IMR-90 (cell line): ENCODE data around the gene GPR17. TPM values are rescaled to one million over a fixed set of nuclear protein-coding genes. Genes with fewer than 3 reads are reported as not detected.
A peak's percentile ranks its signal among the peaks of the same experiment; 100 is the strongest.

Source experiments
- ATAC-seq: fragments of 200-7000 bp; cut with Tn5 transposase; 2 replicates; pipeline ENCODE4 v1.9.1; 2020; ENCODE audit warnings: low read depth, mild to moderate bottlenecking, moderate library complexity
- BruUV-seq: library from RNA; stranded (reverse); fragments of 400-500 nt; replicated peaks from 2 replicates; lab custom pipeline; 2021; lab: Mats Ljungman, UMichigan
- CTCF ChIA-PET: fragments of 300-600 bp; formaldehyde crosslinking; extraction: SDS; loops from one replicate; lab custom pipeline; 2021; ENCODE audit warnings: antibody characterized with exemption; lab: Yijun Ruan, JAX
- POLR2A ChIA-PET: fragments of 300-600 bp; sonication (Branson Sonifier 250); formaldehyde crosslinking; loops from one replicate; lab custom pipeline; 2022; ENCODE audit warnings: antibody characterized with exemption; ENCODE audit not compliant: unreplicated experiment; lab: Charles Lee
- DNase-seq: peaks from one replicate; pipeline ENCODE4 v3.0.0; 2013
- H2AFZ ChIP-seq: replicated peaks from 2 replicates; pipeline ENCODE3; 2013; ENCODE audit warnings: low read length, mild to moderate bottlenecking; ENCODE audit not compliant: poor library complexity
- H2AK5ac ChIP-seq: 2 replicates; pipeline ENCODE4 v1.6.1; 2013; ENCODE audit warnings: low read depth, low read length, inconsistent platforms
- H2AK9ac ChIP-seq: replicated peaks from 2 replicates; pipeline ENCODE3; 2013; ENCODE audit warnings: mild to moderate bottlenecking, low read depth, low read length, moderate library complexity; ENCODE audit not compliant: poor library complexity
- H2BK120ac ChIP-seq: 2 replicates; pipeline ENCODE4 v1.6.1; 2013; ENCODE audit warnings: low read depth, low read length, inconsistent platforms
- H2BK15ac ChIP-seq: 3 replicates; pipeline ENCODE4 v1.6.1; 2013; ENCODE audit warnings: low read depth, low read length, inconsistent platforms
- H2BK20ac ChIP-seq: 2 replicates; pipeline ENCODE4 v1.6.1; 2013; ENCODE audit warnings: low read depth, mild to moderate bottlenecking, inconsistent platforms, low read length, moderate library complexity
- H2BK5ac ChIP-seq: 2 replicates; pipeline ENCODE4 v1.6.1; 2013; ENCODE audit warnings: mild to moderate bottlenecking, low read depth, low read length, inconsistent platforms; ENCODE audit not compliant: poor library complexity, severe bottlenecking
- H3K14ac ChIP-seq: replicated peaks from 2 replicates; pipeline ENCODE4 v1.6.1; 2013; ENCODE audit warnings: low read depth, low read length, inconsistent platforms
- H3K18ac ChIP-seq: 2 replicates; pipeline ENCODE4 v1.6.1; 2013; ENCODE audit warnings: low read depth, low read length, control low read depth
- H3K23ac ChIP-seq: 2 replicates; pipeline ENCODE4 v1.6.1; 2013; ENCODE audit warnings: low read depth, low read length, inconsistent platforms
- H3K27ac ChIP-seq: 2 replicates; pipeline ENCODE4 v1.5.1; 2013; ENCODE audit warnings: mild to moderate bottlenecking, control low read depth, low read length; ENCODE audit not compliant: insufficient read depth
- H3K27me3 ChIP-seq: 2 replicates; pipeline ENCODE4 v1.6.1; 2013; ENCODE audit warnings: low read length; ENCODE audit not compliant: control insufficient read depth, insufficient read depth
- H3K36me3 ChIP-seq: 2 replicates; pipeline ENCODE4 v1.6.1; 2013; ENCODE audit warnings: low read length, mixed read lengths; ENCODE audit not compliant: control insufficient read depth, insufficient read depth
- H3K4ac ChIP-seq: 2 replicates; pipeline ENCODE4 v1.6.1; 2013; ENCODE audit warnings: low read depth, low read length, inconsistent platforms
- H3K4me1 ChIP-seq: 2 replicates; pipeline ENCODE4 v1.6.1; 2013; ENCODE audit warnings: low read length, mixed read lengths; ENCODE audit not compliant: control insufficient read depth, insufficient read depth
- H3K4me2 ChIP-seq: 2 replicates; pipeline ENCODE4 v1.6.1; 2013; ENCODE audit warnings: low read depth, mild to moderate bottlenecking, control low read depth, low read length, moderate library complexity
- H3K4me3 ChIP-seq: 2 replicates; pipeline ENCODE4 v1.5.1; 2013; ENCODE audit warnings: low read depth, mild to moderate bottlenecking, control low read depth, low read length, moderate library complexity; ENCODE audit not compliant: insufficient read depth
- H3K56ac ChIP-seq: 2 replicates; pipeline ENCODE4 v1.6.1; 2013; ENCODE audit warnings: low read length, inconsistent platforms; ENCODE audit not compliant: insufficient read depth; ENCODE audit errors: extremely low read depth
- H3K79me1 ChIP-seq, 2 experiments: 2 replicates each; pipeline ENCODE4 v1.6.1; 2013; ENCODE audit warnings: low read length in 2 of 2, inconsistent platforms in 1 of 2, low read depth in 1 of 2
- H3K9ac ChIP-seq: 2 replicates; pipeline ENCODE4 v1.6.1; 2013; ENCODE audit warnings: low read depth, low read length, control low read depth
- H3K9me1 ChIP-seq: 2 replicates; pipeline ENCODE4 v1.6.1; 2013; ENCODE audit warnings: low read length, inconsistent platforms; ENCODE audit not compliant: insufficient read depth
- H3K9me3 ChIP-seq: 2 replicates; pipeline ENCODE4 v1.6.1; 2013; ENCODE audit warnings: low read length; ENCODE audit not compliant: control insufficient read depth, insufficient read depth
- H4K20me1 ChIP-seq: 2 replicates; pipeline ENCODE4 v1.6.1; 2013; ENCODE audit warnings: low read length, inconsistent platforms; ENCODE audit not compliant: insufficient read depth
- H4K5ac ChIP-seq: 2 replicates; pipeline ENCODE4 v1.6.1; 2013; ENCODE audit warnings: mild to moderate bottlenecking, low read depth, low read length, control low read depth
- H4K8ac ChIP-seq, 2 experiments: 2 replicates each; pipeline ENCODE4 v1.6.1; 2013; ENCODE audit warnings: low read depth in 2 of 2, low read length in 2 of 2, control low read depth in 1 of 2, inconsistent platforms in 1 of 2
- H4K91ac ChIP-seq: 2 replicates; pipeline ENCODE4 v1.6.1; 2013; ENCODE audit warnings: low read depth, low read length, inconsistent platforms; ENCODE audit not compliant: insufficient read depth
- BHLHE40 ChIP-seq: fragments of 150-350 bp; IDR thresholded peaks from 2 replicates; pipeline ENCODE4 v1.6.1; 2016; ENCODE audit warnings: mild to moderate bottlenecking, low read depth, low read length
- CEBPB ChIP-seq: IDR thresholded peaks from 2 replicates; pipeline ENCODE4 v1.6.1; 2012; ENCODE audit warnings: low read depth, low read length, improper control_type of control experiment
- CHD1 ChIP-seq: IDR thresholded peaks from 2 replicates; pipeline ENCODE4 v1.6.1; 2012; ENCODE audit warnings: low read depth, low read length, improper control_type of control experiment
- ELK1 ChIP-seq: fragments of 150-350 bp; IDR thresholded peaks from 2 replicates; pipeline ENCODE4 v1.6.1; 2016; ENCODE audit warnings: low read depth, mild to moderate bottlenecking, low read length, moderate library complexity, borderline replicate concordance
- MAFK ChIP-seq: IDR thresholded peaks from 2 replicates; pipeline ENCODE4 v1.6.1; 2012; ENCODE audit warnings: low read depth, low read length, improper control_type of control experiment
- MAZ ChIP-seq: IDR thresholded peaks from 2 replicates; pipeline ENCODE4 v1.6.1; 2012; ENCODE audit warnings: low read depth, mild to moderate bottlenecking, low read length, improper control_type of control experiment, moderate library complexity, borderline replicate concordance
- MXI1 ChIP-seq: IDR thresholded peaks from 2 replicates; pipeline ENCODE4 v1.6.1; 2012; ENCODE audit warnings: low read depth, mild to moderate bottlenecking, low read length, moderate library complexity, borderline replicate concordance
- NFE2L2 ChIP-seq: fragments of 150-350 bp; IDR thresholded peaks from 2 replicates; pipeline ENCODE4 v1.6.1; 2016; ENCODE audit warnings: low read depth, mild to moderate bottlenecking, low read length
- POLR2A ChIP-seq: IDR thresholded peaks from 2 replicates; pipeline ENCODE4 v1.6.1; 2012; ENCODE audit warnings: mild to moderate bottlenecking, low read depth, low read length
- RAD21 ChIP-seq: IDR thresholded peaks from 2 replicates; pipeline ENCODE4 v1.6.1; 2012; ENCODE audit warnings: low read length, improper control_type of control experiment
- RFX5 ChIP-seq: IDR thresholded peaks from 2 replicates; pipeline ENCODE4 v1.8.0; 2012; ENCODE audit warnings: low read depth, mild to moderate bottlenecking, low read length, moderate library complexity
- WGBS, 2 experiments: methylation state at CpG; one replicate each; pipeline versions ENCODE4 v1.1.5 to v1.1.7; 2013; ENCODE audit warnings: missing lambda C conversion rate in 2 of 2; ENCODE audit not compliant: insufficient read length in 1 of 2; ENCODE audit errors: extremely low coverage in 2 of 2; 5-methylcytosine and 5-hydroxymethylcytosine counted together
- dilution Hi-C: fragments of 300-500 bp; cut with HindIII; formaldehyde crosslinking; loops from one replicate; pipeline ENCODE4 v1.14.3; 2018; ENCODE audit warnings: low sequenced_read_pairs; ENCODE audit not compliant: unreplicated experiment
- in situ Hi-C: fragments of 300-500 bp; cut with MboI; formaldehyde crosslinking; loops from 3 replicates; pipeline ENCODE4 v1.14.3; 2019; ENCODE audit warnings: low sequenced_read_pairs, inconsistent platforms, mixed read lengths
- intact Hi-C: fragments of 100-400 bp; cut with micrococcal nuclease; formaldehyde crosslinking; loops from 2 replicates; pipeline ENCODE4 v1.10.0; 2022
- polyA plus RNA-seq, 3 experiments: library from polyadenylated mRNA; depleted of rRNA; stranded (reverse); fragments of >200 nt; gene quantifications; 2 replicates each; pipeline ENCODE4 v1.2.3, GENCODE V29; 2012; ENCODE audit warnings: low replicate concordance in 1 of 3
- total RNA-seq: library from RNA; depleted of rRNA; stranded (reverse); fragments of >200 nt; gene quantifications from 2 replicates; pipeline ENCODE4 v1.2.3, GENCODE V29; 2012
- TF ChIP-seq, protein P1 (sequence below): conservative IDR thresholded peaks from 2 replicates; pipeline ENCODE4 v1.5.1; 2012; ENCODE audit warnings: mild to moderate bottlenecking, low read depth, low read length, improper control_type of control experiment
- TF ChIP-seq, protein P2 (sequence below): fragments of 150-350 bp; IDR thresholded peaks from 2 replicates; pipeline ENCODE4 v1.6.1; 2017; ENCODE audit warnings: mild to moderate bottlenecking, antibody characterized with exemption, low read length, low read depth

Gene GPR17
- total and polyA plus RNA-seq, 2 of the 4 experiments (the other 2 are of a cell fraction) = not detected

DNA sequence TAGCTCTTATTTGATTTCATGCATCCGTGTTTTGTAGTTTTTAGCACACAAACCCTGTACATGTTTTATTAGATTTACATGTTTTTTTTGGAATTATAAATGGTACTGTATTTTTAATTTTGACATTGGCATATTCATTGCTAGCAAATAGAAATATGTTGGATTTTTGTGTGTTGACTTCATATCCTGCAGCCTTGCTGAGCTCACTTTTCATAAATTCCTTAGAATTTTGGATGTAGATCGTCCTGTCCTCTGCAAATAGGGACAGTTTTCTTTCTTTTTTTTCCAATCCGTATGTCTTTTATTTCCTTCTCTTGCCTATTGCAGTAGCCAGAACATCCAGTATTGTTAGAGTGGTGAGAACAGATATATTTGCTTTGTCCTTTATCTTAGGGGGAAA lies 46.7 kb upstream of the GPR17 start:
- intact Hi-C loops = no loop called here
- TF ChIP-seq BHLHE40 = no peak
- no peak for TF ChIP-seq ELK1
- TF ChIP-seq NFE2L2 = no peak
- no peak for TF ChIP-seq POLR2A
- no peak for TF ChIP-seq MAFK
- TF ChIP-seq, protein P1, sequence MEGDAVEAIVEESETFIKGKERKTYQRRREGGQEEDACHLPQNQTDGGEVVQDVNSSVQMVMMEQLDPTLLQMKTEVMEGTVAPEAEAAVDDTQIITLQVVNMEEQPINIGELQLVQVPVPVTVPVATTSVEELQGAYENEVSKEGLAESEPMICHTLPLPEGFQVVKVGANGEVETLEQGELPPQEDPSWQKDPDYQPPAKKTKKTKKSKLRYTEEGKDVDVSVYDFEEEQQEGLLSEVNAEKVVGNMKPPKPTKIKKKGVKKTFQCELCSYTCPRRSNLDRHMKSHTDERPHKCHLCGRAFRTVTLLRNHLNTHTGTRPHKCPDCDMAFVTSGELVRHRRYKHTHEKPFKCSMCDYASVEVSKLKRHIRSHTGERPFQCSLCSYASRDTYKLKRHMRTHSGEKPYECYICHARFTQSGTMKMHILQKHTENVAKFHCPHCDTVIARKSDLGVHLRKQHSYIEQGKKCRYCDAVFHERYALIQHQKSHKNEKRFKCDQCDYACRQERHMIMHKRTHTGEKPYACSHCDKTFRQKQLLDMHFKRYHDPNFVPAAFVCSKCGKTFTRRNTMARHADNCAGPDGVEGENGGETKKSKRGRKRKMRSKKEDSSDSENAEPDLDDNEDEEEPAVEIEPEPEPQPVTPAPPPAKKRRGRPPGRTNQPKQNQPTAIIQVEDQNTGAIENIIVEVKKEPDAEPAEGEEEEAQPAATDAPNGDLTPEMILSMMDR = no peak
- no peak for TF ChIP-seq CHD1
- TF ChIP-seq CEBPB = no peak
- TF ChIP-seq RFX5 = no peak
- TF ChIP-seq MAZ = no peak
- TF ChIP-seq RAD21 = no peak
- TF ChIP-seq, protein P2, sequence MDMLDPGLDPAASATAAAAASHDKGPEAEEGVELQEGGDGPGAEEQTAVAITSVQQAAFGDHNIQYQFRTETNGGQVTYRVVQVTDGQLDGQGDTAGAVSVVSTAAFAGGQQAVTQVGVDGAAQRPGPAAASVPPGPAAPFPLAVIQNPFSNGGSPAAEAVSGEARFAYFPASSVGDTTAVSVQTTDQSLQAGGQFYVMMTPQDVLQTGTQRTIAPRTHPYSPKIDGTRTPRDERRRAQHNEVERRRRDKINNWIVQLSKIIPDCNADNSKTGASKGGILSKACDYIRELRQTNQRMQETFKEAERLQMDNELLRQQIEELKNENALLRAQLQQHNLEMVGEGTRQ = no peak
- no peak for TF ChIP-seq MXI1
- Histone ChIP-seq H3K4me2 (peak overlapping the region; percentile 35; the same call in 1 of the 2 replicates), H3K14ac (0 out of 2 replicates have a peak overlapping the region, but pooled peaks have one; percentile 32), H4K91ac (no peak overlapping the region), H3K4ac (no peak overlapping the region), H2BK20ac (peak overlapping the region; percentile 45; the same call in 1 of the 2 replicates), H2BK5ac (no peak overlapping the region), H2AFZ (no peak overlapping the region), H3K56ac (0 out of 2 replicates have a peak overlapping the region, but pooled peaks have one; percentile 1), H4K8ac (no peak overlapping the region), H3K27ac (no peak overlapping the region), H2AK5ac (no peak overlapping the region), H3K4me3 (no peak overlapping the region), H3K9ac (no peak overlapping the region), H3K27me3 (no peaks in the 10 kb centered on the region), H4K20me1 (no peaks in the 10 kb centered on the region), H3K23ac (no peak overlapping the region), H3K9me3 (peaks cover 13% of the 10 kb centered on the region), H2BK15ac (no peak overlapping the region; the same call in 2 of the 3 replicates), H3K36me3 (no peaks in the 10 kb centered on the region), H3K79me1 (no peaks in the 10 kb centered on the region), H3K4me1 (peaks cover 2% of the 10 kb centered on the region; the same call in 1 of the 2 replicates), H2AK9ac (no peak overlapping the region), H4K5ac (no peak overlapping the region), H2BK120ac (peak overlapping the region; percentile 48; the same call in 1 of the 2 replicates), H3K18ac (no peak overlapping the region), H3K9me1 (no peaks in the 10 kb centered on the region)
- no peak for ATAC-seq
- dilution Hi-C loops = no loop called here
- BruUV-seq = no TSS peak
- ChIA-PET CTCF (no interaction called here), POLR2A (no interaction called here)
- WGBS, 2 experiments = no CpG with 5 or more reads among the region's 3 CpGs
- in situ Hi-C loops = no loop called here
- DNase-seq = peak; percentile 14
